Panc1 (cell line): ENCODE measurements around the gene NRBP1. TPM values are rescaled to one million over a fixed set of nuclear protein-coding genes. Genes with fewer than 3 reads are reported as not detected.

Experiments
- ATAC-seq: fragments of 200-7000 bp; cut with Tn5 transposase; 2 replicates; pipeline ENCODE4 v1.9.1; 2020; ENCODE audit warnings: mild to moderate bottlenecking, moderate library complexity
- BruUV-seq: library from RNA; stranded (reverse); fragments of 400-500 nt; replicated peaks from 2 replicates; lab custom pipeline; 2021; lab: Mats Ljungman, UMichigan
- CTCF ChIA-PET: fragments of 300-600 bp; sonication (Branson Sonifier 250); formaldehyde crosslinking; loops from one replicate; lab custom pipeline; 2022; ENCODE audit warnings: antibody characterized with exemption; lab: Charles Lee
- POLR2A ChIA-PET: fragments of 300-600 bp; sonication (Branson Sonifier 250); formaldehyde crosslinking; loops from one replicate; lab custom pipeline; 2022; ENCODE audit warnings: antibody characterized with exemption; lab: Charles Lee
- DNase-seq: peaks from one replicate; pipeline ENCODE4 v3.0.0-alpha.2; 2010; ENCODE audit warnings: low read depth, low spot score
- H3K27ac ChIP-seq: 2 replicates; pipeline ENCODE4 v1.5.1; 2011; ENCODE audit warnings: mild to moderate bottlenecking, low read length, inconsistent platforms
- H3K27me3 ChIP-seq: fragments of 200-500 bp; sonication (Bioruptor generic); 2 replicates; pipeline ENCODE4 v1.6.0; 2014; ENCODE audit warnings: low read length, inconsistent platforms; ENCODE audit not compliant: control insufficient read depth, insufficient read depth
- H3K36me3 ChIP-seq: fragments of 200-500 bp; sonication (Bioruptor generic); 2 replicates; pipeline ENCODE4 v1.5.1; 2014; ENCODE audit warnings: inconsistent platforms, mild to moderate bottlenecking, low read length, moderate library complexity; ENCODE audit not compliant: control insufficient read depth, insufficient read depth
- H3K4me1 ChIP-seq: 2 replicates; pipeline ENCODE4 v1.5.1; 2011; ENCODE audit warnings: inconsistent platforms, mild to moderate bottlenecking, low read length, moderate library complexity; ENCODE audit not compliant: control insufficient read depth, insufficient read depth
- H3K4me3 ChIP-seq, 2 experiments: 2 replicates each; pipeline ENCODE4 v1.5.1; 2011 to 2012; ENCODE audit warnings: low read depth in 2 of 2, low read length in 2 of 2, mild to moderate bottlenecking in 2 of 2, inconsistent platforms in 1 of 2, moderate library complexity in 1 of 2
- H3K9me3 ChIP-seq: fragments of 200-500 bp; sonication (Bioruptor generic); 2 replicates; pipeline ENCODE4 v1.5.1; 2014; ENCODE audit warnings: low read depth, mild to moderate bottlenecking, inconsistent platforms, low read length, moderate library complexity; ENCODE audit not compliant: control insufficient read depth, insufficient read depth
- POLR2AphosphoS5 ChIP-seq: IDR thresholded peaks from 2 replicates; pipeline ENCODE4 v1.6.1; 2012; ENCODE audit warnings: mild to moderate bottlenecking, low read depth, low read length, moderate library complexity
- REST ChIP-seq, 2 experiments: IDR thresholded peaks; 2 replicates each; pipeline ENCODE4 v1.6.1; 2011 to 2012; ENCODE audit warnings: low read depth in 2 of 2, control low read depth in 1 of 2, low read length in 1 of 2, mild to moderate bottlenecking in 1 of 2, moderate library complexity in 1 of 2; ENCODE audit not compliant: insufficient read depth in 1 of 2
- SIN3A ChIP-seq: IDR thresholded peaks from 2 replicates; pipeline ENCODE4 v1.6.1; 2012; ENCODE audit warnings: low read depth, mild to moderate bottlenecking, low read length, moderate library complexity, borderline replicate concordance; ENCODE audit not compliant: insufficient read depth
- TCF7L2 ChIP-seq: IDR thresholded peaks from 2 replicates; pipeline ENCODE4 v1.6.1; 2011; ENCODE audit warnings: mild to moderate bottlenecking, low read depth, low read length, inconsistent platforms
- in situ Hi-C: cut with HindIII; loops from 2 replicates; pipeline ENCODE4 v1.10.0; 2016; ENCODE audit warnings: low sequenced_read_pairs, low pct_unique_long_range_greater_than_20kb
- intact Hi-C: fragments of 100-400 bp; cut with micrococcal nuclease; formaldehyde crosslinking; loops from one replicate; pipeline ENCODE4 v1.10.0; 2022; ENCODE audit not compliant: unreplicated experiment
- total RNA-seq: library from RNA; stranded (reverse); gene quantifications from one replicate; pipeline ENCODE4 v1.2.1, GENCODE V29; 2021; ENCODE audit not compliant: unreplicated experiment
- TF ChIP-seq, protein P1 (sequence below): fragments of 450-650 bp; IDR thresholded peaks from 2 replicates; pipeline ENCODE4 v1.5.1; 2017; ENCODE audit warnings: mild to moderate bottlenecking

NRBP1 gene
- total RNA-seq, 1 experiment from 2014 or later = 103 TPM

DNA sequence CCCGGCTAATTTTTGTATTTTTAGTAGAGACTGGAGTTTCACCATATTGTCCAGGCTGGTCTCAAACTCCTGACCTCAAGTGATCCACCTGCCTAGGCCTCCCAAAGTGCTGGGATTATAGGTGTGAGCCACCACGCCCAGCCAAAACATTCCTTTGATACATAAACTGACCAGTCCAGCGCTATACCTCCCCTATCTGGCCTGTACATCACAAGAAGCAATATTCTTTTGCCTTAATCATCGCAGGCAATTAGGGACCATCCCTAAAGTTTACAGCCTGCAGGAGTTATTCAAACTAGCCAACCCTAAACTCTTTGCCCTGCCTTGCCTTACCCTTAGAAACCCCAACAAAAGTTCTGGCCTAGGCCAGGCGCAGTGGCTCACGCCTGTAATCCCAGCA, 12.3 kb upstream of the NRBP1 start:
- POLR2A ChIA-PET = no interaction called here
- in situ Hi-C loops = no loop called here
- H3K27me3 ChIP-seq = no peaks in the 10 kb centered on the region

DNA sequence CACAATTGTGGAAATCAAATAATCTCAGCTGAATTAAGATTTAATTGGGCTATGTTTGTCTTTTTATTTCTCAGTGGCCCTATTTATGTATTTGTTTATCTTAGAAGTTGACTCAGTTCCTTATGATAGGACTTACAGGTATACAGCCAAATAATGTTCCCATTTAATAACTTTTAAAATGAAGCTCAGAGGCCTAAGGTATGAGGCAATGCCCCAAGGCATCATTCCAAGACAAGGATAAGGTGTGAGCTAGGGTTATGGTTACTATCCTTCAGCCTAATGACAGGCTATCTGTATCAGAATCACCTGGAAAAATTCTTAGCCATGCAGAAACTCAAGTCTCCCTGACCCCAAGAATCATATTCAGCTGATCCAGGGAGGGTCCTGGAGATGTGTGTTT, 7.4 kb upstream of the NRBP1 start:
- no peaks in the 10 kb centered on the region for H3K9me3 ChIP-seq
- no peaks in the 10 kb centered on the region for H3K36me3 ChIP-seq
- in situ Hi-C loops (no loop called here), intact Hi-C loops (no loop called here)
- no peak for ATAC-seq
- ChIA-PET CTCF (interaction anchor here (0.6 kb wide), 1 partner anchor 332 kb away, joined by 11 read pairs; no protein-coding TSS in a partner anchor), POLR2A (interaction anchor here (0.5 kb wide), 1 partner anchor 294 kb away, joined by 6 read pairs; no protein-coding TSS in a partner anchor)
- H3K27me3 ChIP-seq = no peaks in the 10 kb centered on the region
- no peak for TF ChIP-seq SIN3A
- no peak for TF ChIP-seq REST (IDR thresholded peaks at IDR 0.05; ENCODE audit: insufficient read depth in 1 of 2, low read depth in 2 of 2, low read length in 1 of 2)
- TF ChIP-seq POLR2AphosphoS5 = no peak
- TF ChIP-seq, protein P1, sequence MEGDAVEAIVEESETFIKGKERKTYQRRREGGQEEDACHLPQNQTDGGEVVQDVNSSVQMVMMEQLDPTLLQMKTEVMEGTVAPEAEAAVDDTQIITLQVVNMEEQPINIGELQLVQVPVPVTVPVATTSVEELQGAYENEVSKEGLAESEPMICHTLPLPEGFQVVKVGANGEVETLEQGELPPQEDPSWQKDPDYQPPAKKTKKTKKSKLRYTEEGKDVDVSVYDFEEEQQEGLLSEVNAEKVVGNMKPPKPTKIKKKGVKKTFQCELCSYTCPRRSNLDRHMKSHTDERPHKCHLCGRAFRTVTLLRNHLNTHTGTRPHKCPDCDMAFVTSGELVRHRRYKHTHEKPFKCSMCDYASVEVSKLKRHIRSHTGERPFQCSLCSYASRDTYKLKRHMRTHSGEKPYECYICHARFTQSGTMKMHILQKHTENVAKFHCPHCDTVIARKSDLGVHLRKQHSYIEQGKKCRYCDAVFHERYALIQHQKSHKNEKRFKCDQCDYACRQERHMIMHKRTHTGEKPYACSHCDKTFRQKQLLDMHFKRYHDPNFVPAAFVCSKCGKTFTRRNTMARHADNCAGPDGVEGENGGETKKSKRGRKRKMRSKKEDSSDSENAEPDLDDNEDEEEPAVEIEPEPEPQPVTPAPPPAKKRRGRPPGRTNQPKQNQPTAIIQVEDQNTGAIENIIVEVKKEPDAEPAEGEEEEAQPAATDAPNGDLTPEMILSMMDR = no peak
- no peak for TF ChIP-seq TCF7L2
- H3K27ac ChIP-seq = no peak overlapping the region
- no TSS peak for BruUV-seq
- DNase-seq = no peak
- no peak overlapping the region for H3K4me3 ChIP-seq
- no peaks in the 10 kb centered on the region for H3K4me1 ChIP-seq

More for the DNA sequence above, 12.3 kb upstream of the NRBP1 start:
- Histone ChIP-seq H3K9me3 (no peaks in the 10 kb centered on the region), H3K4me3 (no peak overlapping the region), H3K4me1 (no peaks in the 10 kb centered on the region), H3K27ac (no peak overlapping the region), H3K36me3 (no peaks in the 10 kb centered on the region)
- CTCF ChIA-PET = no interaction called here
- ATAC-seq (no peak), DNase-seq (no peak)
- TF ChIP-seq TCF7L2 = no peak
- TF ChIP-seq, protein P1 = no peak
- no peak for TF ChIP-seq REST (IDR thresholded peaks at IDR 0.05; ENCODE audit: insufficient read depth in 1 of 2, low read depth in 2 of 2, low read length in 1 of 2)
- TF ChIP-seq POLR2AphosphoS5 = no peak
- no peak for TF ChIP-seq SIN3A
- BruUV-seq = no TSS peak
- intact Hi-C loops = no loop called here
